Esophagus (tissue), 2 donors: ENCODE data around the gene C9orf57. TPM values are rescaled to one million over a fixed set of nuclear protein-coding genes. Genes with fewer than 3 reads are reported as not detected.
"Not testable (repeated sequence)": the region's sequence is repeated elsewhere in the genome, so short reads cannot be mapped to it uniquely, and the experiment has no call there.

Experiments
- H3K27ac ChIP-seq, 2 donors: one replicate each; pipeline ENCODE4 v1.5.1; 2013; ENCODE audit warnings: low read depth in 2 of 2, mild to moderate bottlenecking in 2 of 2, inconsistent platforms in 1 of 2, low read length in 1 of 2, moderate library complexity in 1 of 2
- H3K27me3 ChIP-seq, 2 donors: one replicate each; pipeline ENCODE4 v1.6.1; 2013; ENCODE audit warnings: low read length in 2 of 2, control low read depth in 1 of 2, mild to moderate bottlenecking in 1 of 2; ENCODE audit not compliant: insufficient read depth in 2 of 2, control insufficient read depth in 1 of 2
- H3K36me3 ChIP-seq, 2 donors: one replicate each; pipeline ENCODE4 v1.6.1; 2013; ENCODE audit warnings: low read length in 1 of 2; ENCODE audit not compliant: control insufficient read depth in 2 of 2, insufficient read depth in 2 of 2
- H3K4me1 ChIP-seq, 2 donors: one replicate each; pipeline ENCODE4 v1.6.1; 2013; ENCODE audit warnings: low read length in 1 of 2; ENCODE audit not compliant: control insufficient read depth in 2 of 2, insufficient read depth in 2 of 2
- H3K4me3 ChIP-seq, 2 donors: one replicate each; pipeline ENCODE4 v1.5.1; 2013; ENCODE audit warnings: low read length in 2 of 2, mild to moderate bottlenecking in 2 of 2, low read depth in 1 of 2, moderate library complexity in 1 of 2
- H3K9me3 ChIP-seq, 2 donors: one replicate each; pipeline ENCODE4 v1.6.1; 2013; ENCODE audit warnings: mild to moderate bottlenecking in 2 of 2, low read depth in 1 of 2, low read length in 1 of 2, moderate library complexity in 1 of 2; ENCODE audit not compliant: control insufficient read depth in 2 of 2, insufficient read depth in 1 of 2
- WGBS, 2 donors: extraction: QIAGEN DNeasy Blood & Tissue Kit; methylation state at CpG; one replicate each; pipeline ENCODE4 v1.1.7; 2013; 5-methylcytosine and 5-hydroxymethylcytosine counted together
- polyA plus RNA-seq, 2 donors: library from polyadenylated mRNA; stranded (reverse); fragments of 200-250 nt; gene quantifications; one replicate each; pipeline ENCODE4 v1.2.3, GENCODE V29; 2013
- donor health status: healthy with polysubstance abuse.
- donor health status: Bipolar disorder and iron deficiency.

C9orf57 gene, protein sequence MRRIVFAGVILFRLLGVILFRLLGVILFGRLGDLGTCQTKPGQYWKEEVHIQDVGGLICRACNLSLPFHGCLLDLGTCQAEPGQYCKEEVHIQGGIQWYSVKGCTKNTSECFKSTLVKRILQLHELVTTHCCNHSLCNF
- polyA plus RNA-seq = not detected

DNA sequence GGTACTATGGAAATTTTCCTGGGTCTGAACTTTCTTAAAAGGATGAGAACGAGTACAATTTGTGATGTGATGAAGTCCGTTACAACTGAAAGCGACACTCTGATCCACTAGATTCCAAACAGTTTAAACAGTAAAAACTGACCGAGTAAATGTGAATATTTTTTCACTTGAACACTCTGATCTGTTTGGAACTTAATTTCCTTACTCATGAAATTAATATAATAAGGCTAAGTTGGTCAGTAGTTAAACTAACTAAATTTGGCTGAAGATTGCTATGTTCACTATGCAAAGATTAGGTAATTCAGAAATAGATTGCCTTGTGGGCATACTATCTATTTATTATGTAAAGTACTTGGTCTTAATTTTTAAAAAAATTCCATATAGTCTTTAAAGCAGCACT, at the start of gene C9orf57:
C9orf57 (minus strand) TSS at position 101 of the 400 bp plus-strand sequence. CDS start 1,282 bp downstream, outside the sequence.
- no peak within 1 kb of the TSS for H3K27ac ChIP-seq
- 92 to 94% methylated on average over 4 of the region's 4 CpGs for WGBS, 2 donors
- no peaks in the 10 kb centered on the region for H3K9me3 ChIP-seq
- H3K36me3 ChIP-seq = no peaks in the 10 kb centered on the region
- no peak within 1 kb of the TSS for H3K4me3 ChIP-seq
- no peaks in the 10 kb centered on the region for H3K4me1 ChIP-seq
- H3K27me3 ChIP-seq = no peaks in the 10 kb centered on the region

DNA sequence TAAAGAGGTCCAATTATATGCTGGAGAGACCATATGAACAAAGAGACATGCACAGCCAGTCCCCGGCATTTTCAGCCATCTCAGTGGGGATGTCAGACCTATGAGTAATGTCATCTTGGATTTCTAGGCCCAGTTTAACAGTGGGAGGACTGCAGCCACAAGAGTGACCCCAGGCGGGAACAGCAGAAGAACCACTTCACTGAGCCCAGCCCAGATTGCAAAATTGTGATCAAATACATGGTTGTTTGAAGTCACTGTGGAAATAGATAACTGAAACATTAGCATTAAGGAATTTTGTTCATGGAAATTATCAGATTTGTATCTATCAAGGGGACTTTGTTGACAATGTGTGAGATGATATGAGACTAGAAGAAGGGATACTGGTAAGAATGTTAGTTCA, 42.1 kb upstream of the C9orf57 start:
- Histone ChIP-seq H3K27me3 (no peaks in the 10 kb centered on the region), H3K4me3 (no peak overlapping the region), H3K36me3 (no peaks in the 10 kb centered on the region), H3K27ac (no peak overlapping the region), H3K4me1 (no peaks in the 10 kb centered on the region), H3K9me3 (no peaks in the 10 kb centered on the region)
- WGBS, 2 donors = 84 to 89% methylated on average over 2 of the region's 2 CpGs

DNA sequence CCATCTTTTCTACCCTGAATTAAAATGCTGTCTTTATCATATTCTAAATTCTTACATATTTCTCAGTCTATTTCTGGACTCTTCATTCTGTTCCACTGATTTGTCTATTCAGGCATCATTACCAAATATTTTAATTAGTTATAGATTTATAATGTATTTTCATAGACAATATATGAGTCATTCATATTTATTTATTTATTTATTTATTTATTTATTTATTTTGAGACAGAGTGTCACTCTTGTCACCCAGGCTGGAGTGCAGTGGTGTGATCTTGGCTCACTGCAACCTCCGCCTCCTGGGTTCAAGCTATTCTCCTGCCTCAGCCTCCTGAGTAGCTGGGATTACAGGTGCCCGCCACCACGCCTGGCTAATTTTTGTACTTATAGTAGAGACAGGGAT, 35.1 kb upstream of the C9orf57 start:
- H3K27me3 ChIP-seq, H3K4me1 ChIP-seq, H3K36me3 ChIP-seq, H3K9me3 ChIP-seq, H3K4me3 ChIP-seq, H3K27ac ChIP-seq: not testable (repeated sequence)
- WGBS, 2 donors = 75 to 79% methylated on average over 3 of the region's 3 CpGs

DNA sequence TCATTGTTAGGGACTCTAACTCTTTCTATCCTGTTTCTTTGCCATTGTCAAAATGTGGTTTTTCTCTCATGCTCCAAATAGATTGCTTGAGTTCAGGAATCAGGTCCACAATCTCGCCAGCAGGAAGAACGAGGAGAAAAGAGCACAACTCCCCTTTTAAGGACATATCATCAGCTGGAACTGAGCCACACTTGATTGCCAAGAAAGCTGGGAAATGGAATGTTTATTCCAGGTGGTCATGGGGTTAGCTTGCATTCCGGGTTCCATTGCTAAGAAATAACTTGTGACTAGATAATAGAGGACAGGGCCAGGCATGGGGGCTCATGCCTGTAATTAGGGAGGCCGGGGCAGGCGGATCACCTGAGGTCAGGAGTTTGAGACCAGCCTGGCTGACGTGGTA, 32.4 kb upstream of the C9orf57 start:
- Histone ChIP-seq H3K27me3 (no peaks in the 10 kb centered on the region), H3K36me3 (no peaks in the 10 kb centered on the region), H3K9me3 (peaks cover 0 to 3% of the 10 kb centered on the region in 2 donors), H3K4me1 (no peaks in the 10 kb centered on the region), H3K27ac (no peak overlapping the region), H3K4me3 (no peak overlapping the region)
- 70 to 77% methylated on average over 6 of the region's 6 CpGs for WGBS, 2 donors

DNA sequence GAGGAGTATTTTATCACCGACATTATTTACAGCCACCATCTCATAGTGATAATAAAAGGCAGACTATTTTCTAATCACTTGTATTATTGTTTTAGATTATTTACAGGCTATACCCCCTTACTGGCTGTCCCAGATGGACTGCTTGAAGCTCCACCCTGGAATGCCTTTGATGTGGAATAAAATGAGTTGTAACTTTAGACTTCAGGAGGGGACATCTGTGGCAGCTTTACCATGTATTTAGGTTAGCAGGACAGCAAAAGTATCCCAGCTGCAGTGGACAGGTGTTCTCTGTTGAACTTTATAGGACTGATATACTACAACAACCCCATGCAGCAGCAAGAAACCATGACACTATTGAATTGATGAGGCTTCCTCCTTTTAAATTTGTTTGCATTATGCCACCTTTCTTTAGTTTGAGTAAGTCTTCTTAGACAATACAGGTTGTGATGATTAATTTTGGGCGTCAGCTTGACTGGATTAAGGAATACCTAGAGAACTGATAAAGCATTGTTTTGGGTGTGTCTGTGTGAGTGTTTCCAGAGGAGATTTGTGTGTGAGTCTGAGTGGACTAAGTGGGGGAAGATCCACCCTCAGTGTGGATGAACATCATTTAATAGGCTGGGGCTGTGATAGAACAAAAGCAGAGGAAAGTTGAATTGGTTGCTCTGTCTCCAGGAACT, 29.2 kb upstream of the C9orf57 start:
- no peaks in the 10 kb centered on the region for H3K36me3 ChIP-seq
- H3K4me1 ChIP-seq = no peaks in the 10 kb centered on the region
- H3K27me3 ChIP-seq = no peaks in the 10 kb centered on the region
- no peak overlapping the region for H3K27ac ChIP-seq
- WGBS, 2 donors = 56 to 65% methylated on average over 2 of the region's 2 CpGs
- no peak overlapping the region for H3K4me3 ChIP-seq
- H3K9me3 ChIP-seq = peaks cover 0 to 3% of the 10 kb centered on the region in 2 donors

DNA sequence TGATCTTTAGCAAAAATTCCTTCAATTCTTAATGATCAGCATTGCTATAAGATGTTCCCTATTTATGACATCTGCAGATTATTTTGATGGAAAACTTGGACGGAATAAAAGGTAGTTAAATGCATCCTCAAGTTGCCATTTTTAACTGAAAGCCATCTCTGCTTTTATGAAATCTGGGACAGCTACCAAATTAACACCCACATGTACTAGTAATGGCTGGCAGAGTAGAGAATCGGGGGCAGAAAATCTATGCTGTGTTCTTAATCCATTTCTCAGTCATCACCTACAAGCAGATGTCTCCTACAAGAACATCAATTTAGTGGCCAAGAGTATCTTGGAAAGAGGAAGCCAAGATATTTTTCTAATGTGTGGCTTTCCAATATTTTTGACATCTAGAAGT, 22.1 kb upstream of the C9orf57 start:
- Histone ChIP-seq H3K4me1 (no peaks in the 10 kb centered on the region), H3K4me3 (no peak overlapping the region), H3K27ac (no peak overlapping the region), H3K27me3 (no peaks in the 10 kb centered on the region), H3K9me3 (no peaks in the 10 kb centered on the region), H3K36me3 (no peaks in the 10 kb centered on the region)
- WGBS, 2 donors = 81 to 83% methylated on average over 2 of the region's 2 CpGs

DNA sequence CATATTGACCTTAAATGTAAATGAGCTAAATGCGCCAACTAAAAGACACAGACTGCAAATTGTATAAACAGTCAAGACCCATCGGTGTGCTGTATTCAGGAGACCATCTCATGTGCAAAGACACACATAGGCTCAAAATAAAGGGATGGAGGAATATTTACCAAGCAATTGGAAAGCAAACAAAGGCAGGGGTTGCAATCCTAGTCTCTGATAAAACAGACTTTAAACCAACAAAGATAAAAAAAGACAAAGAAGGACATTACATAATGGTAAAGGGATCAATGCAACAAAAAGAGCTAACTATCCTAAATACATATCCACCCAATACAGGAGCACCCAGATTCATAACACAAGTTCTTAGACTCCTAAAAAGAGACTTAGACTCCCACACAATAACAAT, 14.3 kb upstream of the C9orf57 start:
- H3K4me3 ChIP-seq, H3K4me1 ChIP-seq, H3K27ac ChIP-seq, H3K9me3 ChIP-seq, H3K27me3 ChIP-seq, H3K36me3 ChIP-seq: not testable (repeated sequence)
- 71 to 76% methylated on average over 2 of the region's 2 CpGs for WGBS, 2 donors

DNA sequence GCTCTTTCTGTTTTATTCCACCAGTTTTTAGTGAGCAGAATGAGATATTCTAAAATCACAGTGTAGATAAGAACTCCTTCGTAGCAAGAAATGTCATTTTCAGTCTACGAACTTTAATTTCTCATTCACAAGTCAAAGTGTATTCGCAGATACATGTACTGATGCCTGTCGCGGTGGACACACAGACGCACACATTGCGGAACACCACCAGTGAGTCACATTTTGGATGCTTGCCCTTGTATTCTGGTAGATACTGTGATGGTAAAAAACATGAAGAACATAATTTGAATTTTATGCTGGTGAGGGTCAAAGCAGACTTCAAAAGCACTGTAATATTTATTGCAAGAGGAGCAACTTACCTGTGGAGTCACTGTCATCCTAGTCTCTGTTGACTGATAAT, 4.7 kb upstream of the C9orf57 start:
- no peaks in the 10 kb centered on the region for H3K9me3 ChIP-seq
- no peaks in the 10 kb centered on the region for H3K4me1 ChIP-seq
- H3K27ac ChIP-seq = no peak overlapping the region
- H3K27me3 ChIP-seq = no peaks in the 10 kb centered on the region
- WGBS, 2 donors = 62 to 78% methylated on average over 7 of the region's 7 CpGs
- H3K36me3 ChIP-seq = no peaks in the 10 kb centered on the region
- H3K4me3 ChIP-seq = no peak overlapping the region

DNA sequence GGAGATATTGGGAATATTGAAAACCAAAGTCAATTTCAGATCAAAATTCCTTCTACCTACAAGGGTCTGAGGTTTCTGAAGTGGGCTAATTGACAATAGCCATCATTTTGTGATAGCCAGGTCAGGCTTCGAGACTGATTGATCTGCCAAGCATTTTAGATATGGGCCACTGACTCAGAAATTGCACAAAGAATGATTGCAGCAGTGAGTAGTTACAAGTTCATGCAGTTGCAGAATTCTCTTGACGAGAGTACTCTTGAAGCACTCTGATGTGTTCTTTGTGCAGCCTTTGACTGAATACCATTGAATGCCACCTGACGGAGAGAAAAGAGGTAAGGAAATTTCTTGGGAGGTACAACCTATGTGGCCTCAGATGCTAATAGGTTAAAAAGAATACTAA, 8.3 kb downstream of the C9orf57 start:
- Histone ChIP-seq H3K36me3 (no peaks in the 10 kb centered on the region), H3K27me3 (no peaks in the 10 kb centered on the region), H3K4me1 (no peaks in the 10 kb centered on the region), H3K27ac (no peak overlapping the region), H3K9me3 (no peaks in the 10 kb centered on the region), H3K4me3 (no peak overlapping the region)
- 91 to 94% methylated on average over 3 of the region's 3 CpGs for WGBS, 2 donors

DNA sequence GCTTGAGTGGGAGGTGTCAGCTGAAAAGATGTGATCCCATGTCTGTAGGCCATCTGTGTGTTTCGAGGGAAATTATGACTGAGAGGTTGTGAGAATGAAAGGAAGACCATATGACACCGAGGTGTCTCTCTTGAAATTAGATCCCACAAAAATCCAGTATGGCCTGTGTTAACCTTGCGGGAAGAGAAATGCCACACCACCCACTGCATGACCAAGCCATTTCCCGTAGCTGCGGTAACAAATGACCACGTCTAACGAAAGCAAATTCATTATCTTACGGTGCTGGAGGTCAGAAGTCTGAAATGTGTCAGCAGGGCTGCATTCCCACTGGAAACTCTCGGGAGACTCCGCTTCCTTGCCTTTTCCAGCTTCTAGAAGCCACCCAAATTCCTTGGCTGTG, 11.6 kb downstream of the C9orf57 start:
- H3K4me1 ChIP-seq = no peaks in the 10 kb centered on the region
- no peaks in the 10 kb centered on the region for H3K36me3 ChIP-seq
- no peak overlapping the region for H3K27ac ChIP-seq
- no peak overlapping the region for H3K4me3 ChIP-seq
- WGBS, 2 donors = 88% methylated on average over 10 of the region's 10 CpGs
- no peaks in the 10 kb centered on the region for H3K27me3 ChIP-seq
- no peaks in the 10 kb centered on the region for H3K9me3 ChIP-seq
